PFSK-1 (cell line): ENCODE results near the gene NABP2.

Experiments
- FOXP2 ChIP-seq: optimal IDR thresholded peaks from 2 replicates; pipeline ENCODE3; 2011; ENCODE audit warnings: borderline replicate concordance, control low read depth, inconsistent platforms; ENCODE audit not compliant: insufficient read depth; ENCODE audit errors: extremely low read length, extremely low read depth
- TF ChIP-seq, protein P1 (sequence below), 2 experiments: IDR thresholded peaks; 2 replicates each; pipeline versions ENCODE4 v1.6.1 to v1.8.0; 2011 to 2012; ENCODE audit warnings: low read depth in 2 of 2, low read length in 2 of 2, control low read depth in 1 of 2, inconsistent platforms in 1 of 2, mild to moderate bottlenecking in 1 of 2, moderate library complexity in 1 of 2; ENCODE audit not compliant: insufficient read depth in 1 of 2

DNA sequence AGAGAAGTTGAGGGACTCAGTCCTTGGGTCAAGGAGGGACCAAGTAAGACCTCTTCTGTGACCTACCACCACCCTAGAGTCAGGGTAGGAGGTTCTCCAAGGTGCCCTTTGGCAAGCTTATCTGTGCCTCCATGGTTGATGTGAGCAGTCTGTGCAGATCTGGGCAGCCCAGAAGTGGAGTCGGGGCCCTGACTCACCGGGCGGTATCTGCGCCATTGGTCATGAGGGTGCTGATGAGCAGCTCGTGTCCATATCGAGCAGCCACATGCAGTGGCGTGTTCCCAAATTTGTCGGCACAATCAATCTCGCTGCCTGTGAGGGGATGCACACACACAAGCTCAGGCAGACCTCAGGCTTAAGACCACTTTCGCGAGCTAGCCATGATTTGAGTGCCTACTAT, 28.9 kb downstream of the NABP2 start:
- TF ChIP-seq FOXP2 = no peak
- TF ChIP-seq, protein P1, sequence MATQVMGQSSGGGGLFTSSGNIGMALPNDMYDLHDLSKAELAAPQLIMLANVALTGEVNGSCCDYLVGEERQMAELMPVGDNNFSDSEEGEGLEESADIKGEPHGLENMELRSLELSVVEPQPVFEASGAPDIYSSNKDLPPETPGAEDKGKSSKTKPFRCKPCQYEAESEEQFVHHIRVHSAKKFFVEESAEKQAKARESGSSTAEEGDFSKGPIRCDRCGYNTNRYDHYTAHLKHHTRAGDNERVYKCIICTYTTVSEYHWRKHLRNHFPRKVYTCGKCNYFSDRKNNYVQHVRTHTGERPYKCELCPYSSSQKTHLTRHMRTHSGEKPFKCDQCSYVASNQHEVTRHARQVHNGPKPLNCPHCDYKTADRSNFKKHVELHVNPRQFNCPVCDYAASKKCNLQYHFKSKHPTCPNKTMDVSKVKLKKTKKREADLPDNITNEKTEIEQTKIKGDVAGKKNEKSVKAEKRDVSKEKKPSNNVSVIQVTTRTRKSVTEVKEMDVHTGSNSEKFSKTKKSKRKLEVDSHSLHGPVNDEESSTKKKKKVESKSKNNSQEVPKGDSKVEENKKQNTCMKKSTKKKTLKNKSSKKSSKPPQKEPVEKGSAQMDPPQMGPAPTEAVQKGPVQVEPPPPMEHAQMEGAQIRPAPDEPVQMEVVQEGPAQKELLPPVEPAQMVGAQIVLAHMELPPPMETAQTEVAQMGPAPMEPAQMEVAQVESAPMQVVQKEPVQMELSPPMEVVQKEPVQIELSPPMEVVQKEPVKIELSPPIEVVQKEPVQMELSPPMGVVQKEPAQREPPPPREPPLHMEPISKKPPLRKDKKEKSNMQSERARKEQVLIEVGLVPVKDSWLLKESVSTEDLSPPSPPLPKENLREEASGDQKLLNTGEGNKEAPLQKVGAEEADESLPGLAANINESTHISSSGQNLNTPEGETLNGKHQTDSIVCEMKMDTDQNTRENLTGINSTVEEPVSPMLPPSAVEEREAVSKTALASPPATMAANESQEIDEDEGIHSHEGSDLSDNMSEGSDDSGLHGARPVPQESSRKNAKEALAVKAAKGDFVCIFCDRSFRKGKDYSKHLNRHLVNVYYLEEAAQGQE (IDR thresholded peaks at IDR 0.05; ENCODE audit: insufficient read depth in 1 of 2, low read depth in 2 of 2, low read length in 2 of 2) = no peak
